GM18507 (cell line): Measurements from ENCODE around the gene SEMA6A.

Experiments
- DNase-seq: peaks from one replicate; pipeline ENCODE4 v3.0.0; 2011; ENCODE audit warnings: low read depth; ENCODE audit not compliant: insufficient read length; ENCODE audit errors: extremely low spot score
- FAIRE-seq: peaks from 2 replicates; lab custom pipeline; 2011; peaks lifted over from hg19 to GRCh38; lab: Jason Lieb, UNC

SEMA6A gene

DNA sequence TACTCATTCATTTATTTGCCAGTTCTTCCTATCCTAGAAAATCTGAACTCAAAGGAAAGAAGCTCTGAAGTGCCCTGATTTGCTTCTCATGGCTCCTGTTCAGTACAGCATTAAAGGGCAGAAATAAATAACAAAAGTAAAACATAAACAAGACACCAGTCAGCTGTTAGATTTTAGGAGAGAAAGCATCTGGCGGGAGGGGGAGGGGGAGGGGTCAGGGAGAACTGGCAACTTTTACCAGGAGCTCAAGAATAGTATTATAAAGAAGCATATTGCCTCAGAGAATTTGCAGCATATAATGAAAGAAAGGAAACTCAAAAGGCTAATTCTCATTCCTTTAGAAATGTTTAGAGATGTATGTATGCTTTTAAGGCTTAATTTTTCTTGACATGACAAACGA lies 68.1 kb downstream of the SEMA6A start:
- FAIRE-seq = no peak

DNA sequence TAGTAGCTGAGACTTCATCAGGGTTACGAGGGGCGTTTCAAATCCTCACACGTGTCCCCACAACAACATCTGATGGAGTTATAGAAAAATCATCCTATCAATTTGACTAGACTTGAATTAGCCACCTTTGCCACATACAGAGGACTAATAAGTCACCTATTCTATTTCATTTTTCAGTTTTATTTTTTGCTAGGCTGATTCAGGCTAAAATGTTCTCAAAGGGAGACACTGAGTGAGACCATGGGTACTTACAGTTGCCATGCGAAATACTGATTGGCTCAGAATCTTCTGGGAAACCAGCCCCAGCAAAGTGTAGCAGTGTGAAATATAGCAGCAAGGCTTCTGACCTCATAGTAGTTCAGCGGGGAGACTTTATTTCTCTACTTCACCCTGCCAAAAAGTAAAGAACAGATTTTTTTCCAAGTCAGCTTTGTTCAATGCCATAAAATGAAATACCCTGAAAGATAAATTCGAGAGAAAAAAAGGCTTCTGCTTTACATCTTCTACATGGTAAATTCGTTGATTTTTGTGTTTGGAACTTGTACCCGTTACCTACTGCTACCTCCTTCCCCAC lies 69.9 kb downstream of the SEMA6A start:
- FAIRE-seq (no peak), DNase-seq (no peak)

More for the DNA sequence above, 68.1 kb downstream of the SEMA6A start:
- DNase-seq = no peak

DNA sequence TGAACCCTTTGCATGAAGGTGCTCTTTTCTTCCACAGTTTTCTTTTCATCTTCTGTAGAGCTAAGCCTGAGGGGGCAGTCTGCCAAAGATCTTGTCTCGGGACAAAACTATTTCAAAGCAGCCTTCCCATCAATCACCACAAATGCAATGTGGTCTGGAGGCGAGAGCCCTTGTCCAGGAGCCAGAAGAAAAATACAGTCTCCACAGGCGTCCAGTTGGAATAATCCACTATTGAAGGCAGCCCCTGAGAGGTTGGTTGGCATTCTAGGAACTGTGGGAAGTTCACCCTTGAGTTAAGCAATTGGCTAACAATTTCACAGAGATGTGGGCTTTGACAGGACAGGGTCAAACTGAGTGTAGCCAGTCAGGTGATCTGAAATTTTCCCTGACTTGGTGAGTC lies 72.0 kb downstream of the SEMA6A start:
- FAIRE-seq = no peak
- no peak for DNase-seq

DNA sequence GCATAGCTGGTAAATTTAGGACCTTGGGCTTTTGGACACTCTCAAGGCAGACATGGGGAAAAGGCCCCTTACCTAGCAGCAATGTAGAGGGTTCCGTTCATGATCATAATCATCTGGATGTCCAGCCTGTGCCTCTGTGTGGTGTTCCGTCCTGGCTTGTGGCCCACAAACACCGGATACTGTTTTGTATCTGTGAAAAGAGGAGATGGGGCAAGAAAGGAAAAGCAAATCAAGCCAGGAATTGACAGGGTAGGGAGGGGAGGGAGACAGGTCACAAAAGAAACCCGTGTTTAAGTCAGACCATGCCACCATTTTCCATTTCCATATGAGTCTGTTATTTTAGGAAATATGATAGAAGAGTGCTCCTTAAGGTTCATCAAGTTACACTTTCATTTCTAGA lies 72.5 kb downstream of the SEMA6A start:
- no peak for FAIRE-seq

DNA sequence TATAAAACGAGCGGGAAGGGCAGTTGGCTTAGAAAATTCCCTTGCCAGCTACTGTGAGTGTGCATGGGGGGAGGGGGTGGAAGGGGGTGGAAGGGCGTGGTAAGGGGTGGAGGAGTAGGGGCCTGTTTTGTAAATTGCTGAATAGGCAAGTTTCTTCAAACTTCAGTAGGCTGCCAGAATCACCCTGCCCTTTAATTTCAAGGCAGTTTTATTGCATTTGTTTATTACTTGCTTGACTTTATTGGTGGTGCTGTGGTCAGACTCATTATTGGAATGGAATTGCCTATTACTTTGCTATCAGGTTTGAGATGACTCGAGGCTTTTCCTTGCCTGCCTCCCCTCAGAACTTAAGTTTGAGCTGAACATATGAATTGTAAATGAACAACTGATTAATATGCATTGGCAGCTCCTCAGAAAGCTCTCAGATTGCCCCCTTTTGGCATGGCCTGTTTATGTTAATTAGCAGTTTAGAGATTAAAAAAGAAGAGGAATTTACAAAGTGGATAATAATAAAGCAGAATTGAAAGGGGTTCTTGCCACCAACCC lies 76.0 kb downstream of the SEMA6A start:
- DNase-seq = no peak
- no peak for FAIRE-seq

More for the DNA sequence above, 72.5 kb downstream of the SEMA6A start:
- no peak for DNase-seq

DNA sequence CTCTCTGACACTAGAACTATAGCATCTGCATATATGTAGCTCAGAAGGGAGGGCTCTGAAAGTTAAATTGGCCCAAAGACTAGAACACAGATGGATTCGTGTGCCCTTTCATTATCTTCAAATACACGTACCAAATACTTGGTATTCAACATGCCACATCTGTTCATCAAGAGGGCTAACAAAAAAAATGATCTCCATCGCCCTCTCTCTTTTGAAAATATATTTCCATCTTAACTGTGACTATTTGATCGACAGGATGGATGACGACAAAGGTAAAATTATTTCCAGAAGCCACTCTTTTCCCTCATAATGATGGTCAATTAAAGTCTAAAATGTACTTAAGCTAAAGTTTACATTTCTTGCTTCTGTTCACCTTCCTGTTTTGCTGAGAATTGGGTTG lies 77.0 kb downstream of the SEMA6A start:
- FAIRE-seq (no peak), DNase-seq (no peak)

DNA sequence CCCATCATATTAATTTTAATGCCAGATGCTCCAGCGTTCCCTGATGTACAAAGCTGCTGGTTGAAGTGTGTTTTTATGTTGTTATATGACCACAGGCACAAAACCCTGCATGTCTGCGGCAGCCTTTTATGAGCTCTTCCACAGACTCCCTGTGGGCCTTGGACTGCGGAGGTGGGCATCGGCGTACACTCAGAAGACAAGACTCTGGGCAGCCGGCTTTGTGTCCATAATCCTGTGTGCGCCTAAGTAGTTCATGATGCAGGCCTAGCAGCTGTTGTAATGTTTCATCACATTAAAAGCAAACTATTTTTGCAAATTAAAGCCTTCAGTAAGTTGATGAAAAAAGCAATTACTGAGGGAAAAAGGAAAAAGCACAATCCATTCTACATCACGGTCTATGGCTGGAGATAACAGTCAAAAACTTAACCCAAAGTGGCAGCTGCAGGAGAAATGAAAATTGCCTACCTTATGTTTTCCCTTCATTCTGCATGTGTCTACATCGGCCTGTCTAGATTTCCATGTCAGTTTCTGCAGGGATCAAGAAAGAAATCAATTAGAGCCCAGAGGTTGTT lies 78.8 kb downstream of the SEMA6A start:
- DNase-seq = no peak
- FAIRE-seq = no peak

DNA sequence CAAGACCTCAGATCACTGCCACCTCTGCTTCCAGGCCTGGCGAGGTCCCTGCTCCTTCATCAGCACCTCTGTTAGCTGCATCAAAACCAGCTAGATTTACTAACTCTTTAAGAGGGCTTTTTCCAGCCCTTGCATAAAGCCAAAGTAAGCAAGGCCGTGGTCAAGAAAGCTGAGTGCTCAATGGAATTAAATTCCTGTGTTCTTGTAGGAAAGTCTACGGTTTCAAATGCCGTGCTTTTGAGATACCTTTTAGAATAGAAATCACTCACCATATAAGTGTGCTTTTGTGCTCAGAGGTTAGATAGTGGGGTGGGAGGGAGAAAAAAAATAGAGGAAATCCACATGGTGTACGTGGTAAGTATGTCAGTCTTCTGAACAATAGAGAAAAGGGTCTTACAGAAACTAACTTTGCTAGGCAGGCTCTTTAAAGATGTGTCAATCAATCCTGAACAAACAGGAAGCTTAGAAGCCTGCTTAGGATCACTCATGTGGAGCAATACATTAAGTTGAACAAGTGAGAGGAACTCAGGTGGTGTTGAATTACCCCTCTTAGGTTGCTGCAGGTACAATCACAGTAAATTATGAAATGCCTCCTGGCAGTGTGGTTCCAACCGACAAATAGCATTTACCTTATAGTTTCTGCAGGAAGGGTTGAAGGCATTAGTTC lies 79.7 kb downstream of the SEMA6A start:
- FAIRE-seq (no peak), DNase-seq (no peak)

DNA sequence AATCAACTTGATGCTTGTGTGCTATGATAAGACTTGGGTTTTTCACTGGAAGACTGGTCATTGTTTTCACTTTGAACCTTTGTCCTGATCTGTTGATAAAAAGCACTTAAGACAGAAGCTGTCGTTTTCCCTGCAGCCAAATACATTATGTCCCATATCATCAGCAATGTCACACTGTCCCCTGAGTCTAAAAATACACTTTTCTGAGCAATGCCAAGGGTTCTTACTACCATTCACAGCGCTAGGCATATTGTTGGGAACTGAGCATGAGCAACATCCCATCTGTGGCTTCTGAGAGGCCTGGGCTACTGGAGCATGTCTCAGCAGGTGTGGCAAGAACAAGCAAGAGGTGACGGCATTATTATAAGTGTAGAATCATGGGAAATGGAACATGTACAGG lies 81.8 kb downstream of the SEMA6A start:
- no peak for FAIRE-seq
- DNase-seq = no peak

DNA sequence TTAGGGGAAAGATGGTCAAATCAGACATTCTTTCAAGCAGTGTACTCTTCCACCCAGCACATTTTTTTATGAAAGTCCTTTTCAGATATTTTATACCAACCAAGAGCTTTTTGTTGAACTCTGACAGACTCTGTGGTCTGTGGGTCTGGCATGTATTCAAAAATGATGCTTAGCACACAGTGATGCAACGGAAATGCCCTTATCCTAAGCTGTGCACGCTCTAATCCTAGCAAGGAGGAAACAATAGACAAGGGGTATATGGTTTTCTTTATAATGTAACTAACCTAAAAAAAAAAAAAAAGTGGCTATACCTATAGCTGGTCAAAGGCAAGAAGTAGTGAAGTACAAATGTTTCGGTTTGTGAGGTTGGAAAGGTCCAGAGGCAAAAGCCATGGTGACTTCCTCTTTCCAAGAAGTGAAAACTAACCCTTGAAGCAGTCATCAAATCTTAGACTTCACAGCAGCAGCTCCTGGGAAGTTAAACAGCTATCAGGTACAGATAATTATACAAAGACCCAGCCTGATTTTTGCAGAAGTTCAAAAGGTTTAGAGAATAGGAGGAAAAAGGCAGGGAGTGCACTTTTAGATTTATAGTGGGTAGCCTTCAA lies 82.5 kb downstream of the SEMA6A start:
- DNase-seq (no peak), FAIRE-seq (peak; percentile 24)

DNA sequence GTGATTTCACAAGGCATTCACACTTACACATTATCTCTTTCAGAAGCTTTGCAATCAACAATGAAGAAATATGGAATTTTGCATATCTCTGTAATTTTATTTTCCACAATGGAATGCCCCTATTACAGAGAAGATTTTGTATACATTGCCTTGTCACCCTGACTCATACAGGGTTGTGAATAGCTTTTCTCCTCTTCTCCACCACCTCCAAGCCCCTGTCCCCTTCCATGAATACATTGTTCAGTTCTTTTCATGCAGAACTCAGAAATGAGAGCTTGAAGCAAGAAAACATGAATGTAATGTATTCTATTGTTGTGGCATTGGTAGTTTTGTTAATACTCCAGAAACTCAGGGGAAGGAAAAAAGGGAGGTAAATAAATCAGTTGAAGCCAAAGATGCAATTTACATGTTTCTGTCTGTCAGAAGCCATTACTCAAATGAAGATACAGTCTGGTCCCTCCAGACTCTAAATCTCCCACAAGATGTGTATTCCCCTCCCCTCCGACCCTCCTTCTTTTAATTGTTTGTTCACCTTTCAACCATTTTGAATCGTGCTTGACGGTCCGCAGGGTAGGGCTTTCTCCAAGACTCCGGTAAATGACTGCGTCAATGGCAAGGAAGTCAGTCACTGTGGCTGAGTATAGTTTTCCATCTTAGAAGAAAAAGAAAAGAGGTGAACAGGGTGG lies 86.1 kb downstream of the SEMA6A start:
- FAIRE-seq (no peak), DNase-seq (no peak)

DNA sequence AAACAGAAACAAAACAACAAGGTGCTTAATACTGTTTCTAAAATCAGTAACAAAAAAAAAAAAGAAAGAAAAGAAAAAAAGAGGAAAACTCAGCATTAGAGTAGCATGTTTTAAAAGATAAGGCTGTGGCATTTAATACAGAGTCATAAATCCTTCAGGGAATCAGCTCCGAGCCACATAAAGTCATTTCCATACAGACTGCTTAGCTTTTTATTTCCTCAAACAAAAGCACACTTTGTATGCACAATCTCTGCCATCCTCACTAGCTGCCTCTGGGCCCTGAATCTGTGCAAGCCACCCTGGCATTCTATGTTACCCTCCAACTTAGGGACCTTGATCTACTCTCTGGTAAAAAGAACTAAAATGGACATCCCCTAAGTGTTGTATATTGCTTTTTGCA lies 87.6 kb downstream of the SEMA6A start:
- DNase-seq = no peak
- no peak for FAIRE-seq

DNA sequence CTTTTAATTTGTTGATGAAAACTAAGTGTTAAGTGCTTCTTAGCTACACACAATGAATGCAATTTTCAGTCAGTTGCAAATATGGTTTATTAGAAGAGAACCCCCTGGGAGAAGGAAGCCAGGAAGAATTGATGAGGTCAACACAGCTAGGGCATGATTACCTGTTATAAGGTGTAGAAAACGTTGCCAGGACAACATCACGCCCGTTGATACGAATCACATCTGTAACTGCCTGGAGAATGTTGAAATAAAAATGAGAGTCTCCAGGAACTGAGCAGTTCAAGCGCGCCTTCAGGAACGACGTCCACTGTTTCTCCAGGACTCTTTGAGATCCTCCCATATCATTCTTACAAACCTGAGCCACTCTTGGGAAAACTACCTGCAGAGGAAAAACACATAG lies 88.0 kb downstream of the SEMA6A start:
- no peak for FAIRE-seq
- no peak for DNase-seq

DNA sequence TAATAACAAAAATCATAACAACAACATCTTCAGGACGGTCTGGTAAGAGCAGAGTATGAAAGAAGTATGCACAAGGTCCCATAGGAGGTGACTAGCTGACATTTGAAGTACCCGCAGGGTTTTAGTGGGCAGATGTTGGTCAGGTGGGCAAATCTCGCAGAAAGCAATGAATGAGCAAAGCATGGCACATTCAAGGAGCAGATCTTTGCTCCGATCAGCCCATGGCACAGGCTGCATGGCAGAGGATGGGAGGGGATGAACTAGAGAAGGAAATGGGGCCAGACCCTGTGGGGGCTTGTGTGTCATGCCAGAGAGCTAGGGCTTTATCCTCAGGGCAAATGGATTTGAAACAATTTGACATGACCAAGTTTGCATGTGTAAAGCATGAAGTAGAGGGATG lies 90.0 kb downstream of the SEMA6A start:
- DNase-seq (no peak), FAIRE-seq (no peak)

DNA sequence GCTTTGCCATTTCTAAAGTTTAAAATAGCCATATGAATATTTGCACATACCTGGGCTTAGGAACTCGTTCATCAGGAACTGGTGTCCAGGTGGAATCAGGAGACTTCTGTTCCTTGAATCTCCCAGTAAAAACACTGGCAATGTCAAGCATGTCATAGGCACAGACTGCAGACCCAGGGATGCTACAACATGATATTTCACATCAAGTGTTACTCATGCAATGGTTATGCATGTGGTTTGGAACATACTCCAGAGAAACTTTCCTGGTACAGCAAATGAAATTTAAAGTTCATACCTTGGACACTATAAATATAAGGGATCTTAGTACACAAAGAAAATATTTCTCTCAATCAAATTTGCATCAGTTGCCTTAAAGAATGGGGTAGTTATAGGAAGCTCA lies 92.2 kb downstream of the SEMA6A start:
- no peak for DNase-seq
- no peak for FAIRE-seq

DNA sequence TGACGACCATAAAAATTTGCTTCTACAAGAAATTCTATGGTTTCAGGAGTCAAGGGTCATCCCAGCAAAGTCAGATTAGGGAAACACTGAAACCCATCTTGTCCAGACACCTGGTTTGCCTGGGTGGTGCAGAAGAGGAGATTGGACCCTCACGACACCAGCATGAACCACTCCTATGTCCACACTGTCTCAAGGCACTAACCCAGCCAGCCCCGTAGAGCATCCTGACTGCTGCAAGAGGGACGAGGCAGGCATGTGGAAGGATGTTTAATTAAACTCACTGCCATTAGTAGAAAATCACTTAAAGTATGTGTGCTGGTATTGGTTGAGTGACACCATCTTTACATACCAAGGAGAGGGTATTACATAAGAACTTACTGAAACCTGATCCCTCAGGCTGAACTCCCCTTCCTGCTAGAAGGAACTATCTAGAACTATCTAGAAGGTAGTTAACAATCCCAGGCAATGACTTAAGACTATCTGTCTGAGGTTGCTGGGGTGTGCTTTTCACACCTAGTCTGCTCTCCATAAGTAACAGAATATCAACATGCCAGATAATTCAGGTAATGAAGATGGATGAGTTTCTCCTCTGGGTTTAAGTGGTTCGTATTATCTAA lies 93.6 kb downstream of the SEMA6A start:
- FAIRE-seq (no peak), DNase-seq (no peak)

DNA sequence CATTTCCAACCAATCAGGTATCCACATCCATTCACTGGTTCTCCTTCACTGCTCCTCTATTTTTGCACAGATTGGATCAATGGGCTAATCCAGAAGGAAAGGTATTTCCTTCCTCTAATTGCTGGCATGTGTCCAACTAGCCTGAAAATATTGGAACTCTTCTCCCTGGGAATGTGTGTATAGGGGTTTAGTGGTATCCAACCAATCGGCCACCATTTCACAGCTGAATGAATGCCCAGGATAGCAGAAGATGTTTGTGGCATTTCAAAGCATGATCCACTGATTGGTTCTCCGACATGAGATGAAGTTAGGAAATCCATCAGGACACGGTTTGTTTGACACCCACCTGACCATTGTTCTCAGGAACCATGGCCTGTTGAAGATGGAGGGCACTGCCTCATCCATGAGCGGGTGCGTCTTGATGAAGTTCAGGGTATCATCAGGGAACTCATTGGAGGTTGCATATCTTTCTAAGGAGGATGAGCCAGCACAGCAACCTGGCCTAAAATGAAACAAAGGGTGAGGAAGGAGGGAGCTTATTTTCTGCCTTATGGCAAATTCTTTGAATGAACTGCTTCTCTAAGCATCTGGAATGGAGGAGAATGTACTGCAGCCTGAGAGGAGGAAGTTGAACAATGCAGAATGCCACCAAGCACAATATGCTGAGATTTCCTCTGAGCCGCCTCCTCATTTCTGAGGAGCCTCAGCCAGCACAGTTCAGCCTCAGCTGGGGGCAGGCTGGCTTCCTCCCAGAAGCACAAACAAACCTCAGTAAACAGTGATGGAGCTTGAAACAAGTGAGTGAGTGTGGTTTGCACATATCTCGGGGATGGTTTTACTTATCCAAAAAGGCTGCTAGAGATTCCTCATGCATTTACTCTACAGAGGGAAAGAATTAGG lies 94.6 kb downstream of the SEMA6A start:
- no peak for FAIRE-seq
- DNase-seq = no peak

DNA sequence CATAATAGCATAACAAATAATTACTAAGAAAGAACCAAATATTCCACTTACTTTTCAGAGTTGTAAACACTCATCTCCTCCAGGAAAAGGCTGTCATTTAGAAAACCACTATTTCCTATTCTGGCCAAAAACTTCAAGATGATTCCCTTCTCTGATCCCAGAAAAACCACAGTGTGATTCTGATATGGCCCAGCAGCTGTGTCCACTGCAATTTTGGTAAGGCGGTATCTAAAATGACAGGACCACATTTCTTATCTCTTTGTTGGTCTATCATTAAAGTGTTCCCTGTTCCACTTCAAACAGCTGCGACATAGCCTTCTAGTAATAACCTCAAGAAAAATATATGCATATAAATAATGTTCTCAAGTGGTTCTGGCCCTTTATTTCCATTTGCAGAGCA lies 96.1 kb downstream of the SEMA6A start:
- no peak for DNase-seq
- FAIRE-seq = no peak
